Breast epithelium (tissue), 3 donors: ENCODE results near the gene NACAD.

ENCODE experiments used
- CTCF ChIP-seq, 3 donors: fragments of 450-650 bp; IDR thresholded peaks; one replicate each; pipeline ENCODE4 v1.5.1; 2016 to 2017; ENCODE audit warnings: antibody characterized with exemption in 3 of 3, mild to moderate bottlenecking in 3 of 3, moderate library complexity in 3 of 3
- POLR2A ChIP-seq: fragments of 450-650 bp; IDR thresholded peaks from one replicate; pipeline ENCODE4 v1.6.1; 2016; ENCODE audit warnings: antibody characterized with exemption, mild to moderate bottlenecking, moderate library complexity
- POLR2AphosphoS5 ChIP-seq, 3 donors: sonication (generic); formaldehyde crosslinking; IDR thresholded peaks; one replicate each; pipeline ENCODE4 v1.6.1; 2017; ENCODE audit warnings: antibody characterized with exemption in 3 of 3

GRCh38 chr7:45061806-45062425 is 26.9 kb downstream of the NACAD start:
- no peak for TF ChIP-seq CTCF (IDR thresholded peaks at IDR 0.05)
- TF ChIP-seq POLR2A = no peak
- TF ChIP-seq POLR2AphosphoS5 (IDR thresholded peaks at IDR 0.05) = no peak
